Measurements from ENCODE around the gene FOXO6. TPM values are rescaled to one million over a fixed set of nuclear protein-coding genes. Genes with fewer than 3 reads are reported as not detected.

Gene FOXO6
- total RNA-seq: 8.6 TPM

- DNase-seq (ENCODE audit: low spot score): peak; percentile 99
Measured at GRCh38 chr1:41360786-41361494, at the start of gene FOXO6. TSS of gene FOXO6 (plus strand) at chr1:41361434.

- DNase-seq (ENCODE audit: low spot score): no peak
Measured at GRCh38 chr1:41312991-41313645, 48.1 kb upstream of the FOXO6 start.

- DNase-seq (ENCODE audit: low spot score): no peak
Measured at GRCh38 chr1:41313661-41314131, 47.5 kb upstream of the FOXO6 start.

- DNase-seq (ENCODE audit: low spot score): no peak
Measured at GRCh38 chr1:41314376-41315145, 46.7 kb upstream of the FOXO6 start.

GRCh38 chr1:41315146-41315822 is 46.0 kb upstream of the FOXO6 start:
- DNase-seq (ENCODE audit: low spot score): no peak

GRCh38 chr1:41315871-41316270 is 45.4 kb upstream of the FOXO6 start:
- no peak for DNase-seq (ENCODE audit: low spot score)

GRCh38 chr1:41317361-41317760 is 43.9 kb upstream of the FOXO6 start:
- no peak for DNase-seq (ENCODE audit: low spot score)

GRCh38 chr1:41318135-41318534 is 43.1 kb upstream of the FOXO6 start:
- DNase-seq (ENCODE audit: low spot score): no peak

- DNase-seq (ENCODE audit: low spot score): no peak
Measured at GRCh38 chr1:41319106-41319755, 42.0 kb upstream of the FOXO6 start.

- DNase-seq (ENCODE audit: low spot score): peak; percentile 35
Measured at GRCh38 chr1:41319807-41320711, 41.2 kb upstream of the FOXO6 start.

GRCh38 chr1:41320895-41321676 is 40.1 kb upstream of the FOXO6 start:
- no peak for DNase-seq (ENCODE audit: low spot score)

- DNase-seq (ENCODE audit: low spot score): no peak
Measured at GRCh38 chr1:41322101-41322661, 39.1 kb upstream of the FOXO6 start.

- no peak for DNase-seq (ENCODE audit: low spot score)
Measured at GRCh38 chr1:41322835-41323234, 38.4 kb upstream of the FOXO6 start.

- DNase-seq (ENCODE audit: low spot score): no peak
Measured at GRCh38 chr1:41323243-41323642, 38.0 kb upstream of the FOXO6 start.

GRCh38 chr1:41325801-41326200 is 35.4 kb upstream of the FOXO6 start:
- no peak for DNase-seq (ENCODE audit: low spot score)

GRCh38 chr1:41327383-41327999 is 33.7 kb upstream of the FOXO6 start:
- DNase-seq (ENCODE audit: low spot score): no peak

GRCh38 chr1:41328001-41328615 is 33.1 kb upstream of the FOXO6 start:
- no peak for DNase-seq (ENCODE audit: low spot score)
